Measurements from ENCODE around the gene OSBP2. TPM values are rescaled to one million over a fixed set of nuclear protein-coding genes. Genes with fewer than 3 reads are reported as not detected.
"Not testable (repeated sequence)": the region's sequence is repeated elsewhere in the genome, so short reads cannot be mapped to it uniquely, and the experiment has no call there.

Gene OSBP2
- total RNA-seq, 1 donor from 2014 or later: 1.4 TPM

GRCh38 chr22:30718491-30718890, 23.8 kb downstream of the OSBP2 start:
- DNase-seq (ENCODE audit: low spot score): peak; percentile 74

- peak; percentile 24 for DNase-seq (ENCODE audit: low spot score)
Observed at GRCh38 chr22:30718938-30719337, 24.3 kb downstream of the OSBP2 start.

GRCh38 chr22:30720263-30720837, 25.7 kb downstream of the OSBP2 start:
- peak; percentile 24 for DNase-seq (ENCODE audit: low spot score)

GRCh38 chr22:30721741-30722140, 27.1 kb downstream of the OSBP2 start:
- DNase-seq (ENCODE audit: low spot score): peak; percentile 16

DNA sequence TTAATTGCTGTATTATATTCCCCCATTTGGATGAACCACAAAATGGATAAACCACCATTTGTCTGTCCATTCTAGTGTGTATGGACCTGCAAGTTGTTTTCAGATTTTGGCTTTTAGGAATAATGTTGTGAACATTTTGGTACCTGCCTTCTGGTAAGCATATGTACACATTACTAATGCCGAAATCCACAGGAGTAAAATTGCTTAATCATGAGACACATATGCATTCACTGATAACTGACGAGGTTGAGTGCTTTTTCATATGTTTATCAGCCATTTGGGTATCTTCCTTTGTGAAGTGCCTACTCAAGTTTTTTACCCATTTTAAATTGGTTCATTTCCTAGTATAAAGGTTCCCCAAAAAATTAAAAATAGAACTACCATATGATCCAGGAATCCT, 34.2 kb downstream of the OSBP2 start:
- no peak for DNase-seq (ENCODE audit: low spot score)

DNA sequence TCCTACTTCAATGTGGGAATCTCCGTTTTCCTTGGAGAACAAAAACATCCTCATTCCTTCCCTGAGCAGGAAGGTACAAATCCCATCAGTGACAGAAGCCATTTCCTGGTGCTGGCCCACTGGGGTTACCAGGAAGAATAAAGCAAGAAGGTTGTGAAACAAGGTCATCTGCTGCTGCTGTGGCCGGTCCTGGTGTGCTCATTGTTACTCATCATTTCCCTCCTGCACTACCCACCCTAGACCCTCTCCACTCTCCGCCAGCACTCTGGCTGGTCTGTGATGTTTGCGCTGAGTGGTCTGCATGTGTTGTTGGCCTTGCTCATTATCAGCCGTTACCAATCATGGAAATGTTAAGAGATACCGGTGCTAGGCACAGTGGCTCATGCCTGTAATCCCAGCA, 37.0 kb downstream of the OSBP2 start:
- peak; percentile 26 for DNase-seq (ENCODE audit: low spot score)

DNA sequence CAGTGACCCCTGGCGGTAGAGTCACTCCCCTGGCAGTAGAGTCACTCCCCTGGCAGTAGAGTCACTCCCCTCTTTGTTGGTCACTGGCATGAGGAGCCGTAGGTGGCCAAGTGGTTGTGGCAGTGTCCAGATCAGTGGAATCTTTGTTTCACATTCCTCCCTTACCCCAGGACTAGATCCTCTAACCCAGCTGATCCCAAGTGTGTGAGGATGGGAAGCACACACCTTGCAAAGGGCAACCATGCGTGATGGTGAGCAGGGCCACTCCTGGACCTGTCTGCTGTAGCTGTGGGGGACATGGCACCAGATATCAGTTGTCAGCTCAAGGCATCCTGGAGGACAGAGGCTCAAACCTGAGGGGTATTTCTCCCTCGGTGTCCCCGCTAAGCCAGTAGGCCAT, 37.8 kb downstream of the OSBP2 start:
- peak; percentile 51 for DNase-seq (ENCODE audit: low spot score)

DNA sequence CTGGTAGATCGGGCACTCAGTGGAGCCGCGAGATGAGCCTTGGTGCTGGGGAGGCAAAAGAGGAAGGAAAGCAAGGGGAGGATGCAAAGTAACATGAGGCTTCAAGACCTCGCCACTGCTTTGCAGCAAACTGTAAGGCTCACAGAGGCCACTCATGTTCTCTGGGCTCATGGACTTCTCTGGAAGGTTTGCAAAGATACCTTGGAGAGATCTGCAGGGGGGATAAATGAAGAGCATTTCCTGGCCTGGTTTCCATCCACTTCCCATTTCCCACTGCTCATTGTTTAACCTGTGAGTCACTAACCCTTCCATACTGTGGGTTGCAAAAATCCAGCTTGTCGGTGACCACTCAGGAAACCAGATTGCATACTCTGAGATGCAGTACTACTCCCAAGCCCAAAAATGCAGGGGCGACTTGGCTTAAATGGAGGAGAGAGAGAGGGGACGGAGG, 38.5 kb downstream of the OSBP2 start:
- DNase-seq (ENCODE audit: low spot score): peak; percentile 72

DNA sequence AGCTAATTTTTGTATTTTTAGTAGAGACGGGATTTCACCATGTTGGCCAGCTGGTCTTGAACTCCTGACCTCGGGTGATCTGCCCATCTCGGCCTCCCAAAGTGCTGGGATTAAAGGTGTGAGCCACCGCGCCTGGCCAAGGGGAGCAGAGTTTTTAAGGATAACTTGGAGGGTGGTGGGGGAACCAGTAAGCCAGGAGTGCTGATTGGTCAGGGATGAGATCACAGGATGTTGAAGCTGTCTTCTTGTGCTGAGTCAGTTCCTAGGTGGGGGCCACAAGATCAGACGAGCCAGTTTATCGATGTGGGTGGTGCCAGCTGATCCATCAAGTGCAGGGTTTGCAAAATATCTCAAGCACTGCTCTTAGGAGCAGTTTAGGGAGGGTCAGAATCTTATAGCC, 45.3 kb downstream of the OSBP2 start:
- not testable (repeated sequence) for DNase-seq (ENCODE audit: low spot score)

GRCh38 chr22:30740511-30740910, 45.8 kb downstream of the OSBP2 start:
- DNase-seq (ENCODE audit: low spot score): not testable (repeated sequence)

GRCh38 chr22:30742291-30743256, 47.9 kb downstream of the OSBP2 start:
- no peak for DNase-seq (ENCODE audit: low spot score)

DNA sequence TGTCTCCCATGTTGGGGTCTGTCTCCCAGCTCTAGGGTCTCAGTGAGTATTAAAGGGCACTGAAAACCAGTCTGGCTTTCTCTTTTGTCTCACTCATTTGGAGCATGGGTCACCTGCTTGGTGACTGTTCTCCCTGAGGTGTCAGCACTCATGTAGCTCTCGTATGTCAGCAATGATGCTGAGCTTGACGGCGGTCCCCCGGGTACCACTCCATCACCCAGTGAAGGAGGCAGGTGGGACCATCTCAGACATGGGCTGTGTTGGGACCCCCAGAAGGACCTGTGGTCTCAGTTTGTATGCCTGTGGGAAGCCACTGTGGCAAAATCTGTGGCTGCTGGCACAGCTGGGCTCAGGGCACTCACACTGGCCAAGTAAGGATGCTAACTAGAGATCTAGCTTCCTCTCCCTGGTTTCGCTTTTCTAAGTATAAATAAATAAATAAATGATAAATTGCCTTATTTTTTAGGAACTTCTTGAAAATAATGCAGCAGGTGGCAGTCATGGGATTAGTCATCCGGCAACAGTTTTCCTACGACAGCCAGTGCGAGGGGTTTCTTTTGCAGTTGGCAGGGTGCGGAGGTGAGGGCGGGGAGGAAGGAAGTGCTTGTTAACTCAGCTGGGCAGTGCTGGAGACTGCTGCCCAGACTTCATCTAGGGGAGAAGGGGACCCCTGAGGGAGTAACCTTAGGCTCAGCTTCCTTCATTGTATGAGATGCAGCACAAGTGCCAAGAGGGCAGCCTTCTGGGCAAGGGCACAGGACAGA, 48.8 kb downstream of the OSBP2 start:
- DNase-seq (ENCODE audit: low spot score): no peak

GRCh38 chr22:30744224-30744623, 49.5 kb downstream of the OSBP2 start:
- no peak for DNase-seq (ENCODE audit: low spot score)

DNA sequence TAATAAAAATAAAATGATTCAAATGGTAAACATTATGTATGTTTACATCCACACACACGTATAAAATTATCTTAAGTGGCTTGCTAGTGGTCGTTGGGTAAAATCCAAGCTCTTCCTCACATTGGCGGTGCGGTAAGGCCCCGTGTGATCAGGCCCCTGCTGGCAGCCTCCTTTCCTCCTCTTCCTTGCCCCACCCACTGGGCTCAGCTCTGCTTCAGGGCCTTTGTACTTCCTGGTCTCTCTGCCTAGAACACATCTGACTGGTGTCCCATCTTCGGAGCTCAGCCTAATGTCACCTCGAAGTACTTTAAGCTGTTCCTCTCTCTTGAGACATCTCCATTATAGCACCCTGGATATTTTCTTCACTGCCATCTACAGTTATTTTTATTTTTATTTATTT, 52.8 kb downstream of the OSBP2 start:
- DNase-seq (ENCODE audit: low spot score): no peak

DNA sequence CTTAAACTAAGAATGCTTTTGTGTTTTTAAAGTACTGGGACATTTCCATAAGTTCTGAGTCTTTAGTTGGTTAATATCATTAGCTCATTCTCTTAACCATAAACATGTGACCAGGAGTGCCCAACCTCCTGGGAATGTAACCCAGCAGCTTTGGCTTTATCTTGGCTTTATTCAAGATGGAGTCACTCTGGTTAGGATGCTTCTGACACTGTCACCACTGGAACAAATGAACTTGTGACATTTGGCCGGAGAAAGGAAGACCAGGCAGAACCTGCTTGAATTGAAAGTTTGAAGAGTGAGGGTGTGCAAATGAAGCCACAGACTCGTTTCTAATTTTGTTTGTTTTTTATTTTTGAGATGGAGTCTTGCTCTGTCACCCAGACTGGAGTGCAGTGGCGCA, 54.6 kb downstream of the OSBP2 start:
- no peak for DNase-seq (ENCODE audit: low spot score)

GRCh38 chr22:30749849-30750248, 55.2 kb downstream of the OSBP2 start:
- DNase-seq (ENCODE audit: low spot score): no peak

- DNase-seq (ENCODE audit: low spot score): no peak
Observed at GRCh38 chr22:30751529-30751928, 56.9 kb downstream of the OSBP2 start.

DNA sequence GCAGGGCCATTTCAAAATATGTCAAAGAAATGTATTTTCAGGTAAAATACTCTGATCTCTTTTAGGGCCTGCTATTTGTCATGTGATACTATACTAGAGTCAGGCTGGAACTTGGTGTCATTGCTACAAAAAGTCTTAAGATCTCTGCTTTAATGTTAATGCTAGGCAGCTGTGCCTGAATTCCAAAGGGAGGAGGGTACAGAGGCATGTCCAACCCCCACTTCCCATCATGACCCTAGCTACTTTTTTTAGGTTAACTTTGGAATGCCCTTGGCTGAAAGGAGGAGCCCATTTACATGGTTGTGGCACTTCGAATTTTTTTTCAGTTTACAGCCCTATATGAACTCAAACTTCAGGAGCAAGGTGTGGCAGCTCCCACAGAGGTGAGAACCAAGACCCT, 58.1 kb downstream of the OSBP2 start:
- no peak for DNase-seq (ENCODE audit: low spot score)

DNA sequence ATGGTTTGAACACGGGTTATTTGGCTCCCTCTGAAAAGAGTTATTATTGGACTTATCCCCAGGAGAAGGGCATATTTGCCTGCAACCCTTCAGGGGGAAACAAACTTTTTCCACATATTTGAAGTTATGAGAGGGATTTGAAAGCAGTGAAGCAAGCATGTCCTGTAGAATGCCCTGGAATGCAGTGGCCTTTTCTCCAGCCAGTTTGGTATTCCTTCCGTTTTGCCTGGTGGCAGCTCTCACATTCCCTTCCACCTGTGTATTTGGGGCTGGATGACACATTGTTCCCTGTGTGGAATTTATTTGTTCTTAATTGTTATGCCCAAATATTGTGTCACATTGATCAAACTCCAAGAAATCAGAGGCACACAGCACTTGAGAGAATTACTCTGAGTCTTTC, 59.0 kb downstream of the OSBP2 start:
- DNase-seq (ENCODE audit: low spot score): no peak

- DNase-seq (ENCODE audit: low spot score): no peak
Observed at GRCh38 chr22:30754521-30754920, 59.8 kb downstream of the OSBP2 start.

DNA sequence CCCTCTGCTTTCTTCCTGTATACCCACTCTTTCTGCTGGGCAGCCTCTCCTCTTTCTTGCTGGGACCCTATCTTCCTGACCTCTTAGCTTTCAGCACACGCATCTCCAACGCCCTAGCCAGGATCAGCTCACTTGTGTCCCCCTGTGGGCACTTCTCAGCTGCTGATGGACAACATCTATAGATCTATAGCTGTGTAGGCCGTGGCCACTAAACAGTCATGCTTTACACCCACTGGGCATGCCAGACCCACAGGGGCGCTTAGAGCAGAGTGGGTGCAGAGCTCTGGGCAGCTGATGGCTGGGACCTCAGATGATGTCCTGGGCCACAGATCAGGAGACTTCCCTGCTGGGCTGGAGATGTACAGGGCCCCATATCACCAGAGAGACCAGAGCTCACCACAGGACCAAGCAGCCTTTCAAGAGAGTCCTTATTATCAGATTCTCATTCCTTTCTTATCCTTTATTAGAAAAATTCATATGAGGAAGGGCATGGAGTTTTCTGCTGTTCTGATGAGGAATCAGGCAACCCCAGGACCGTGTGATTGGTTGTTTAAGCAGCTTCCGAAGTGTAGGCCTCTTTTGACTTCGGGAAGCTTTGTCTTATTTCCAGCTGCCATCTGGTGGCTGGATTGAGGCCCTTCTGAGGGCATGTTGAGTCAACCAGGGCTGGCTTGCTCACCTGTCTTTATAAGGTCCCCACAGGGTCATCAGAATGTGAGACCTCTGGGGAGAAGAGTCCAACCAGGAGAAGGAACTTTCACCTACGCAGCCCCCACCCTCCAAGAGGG, 60.5 kb downstream of the OSBP2 start:
- no peak for DNase-seq (ENCODE audit: low spot score)
